Measurements from ENCODE around the gene IMMP2L. TPM values are rescaled to one million over a fixed set of nuclear protein-coding genes. Genes with fewer than 3 reads are reported as not detected.
"Not testable (repeated sequence)": the region's sequence is repeated elsewhere in the genome, so short reads cannot be mapped to it uniquely, and the experiment has no call there.

IMMP2L gene
- total RNA-seq, 1 donor: 11.6 TPM

GRCh38 chr7:110975486-110975885 lies 586.8 kb downstream of the IMMP2L start:
- DNase-seq (ENCODE audit: low read depth in 2 of 3, low spot score in 2 of 3): no peak

- no peak for DNase-seq (ENCODE audit: low read depth in 2 of 3, low spot score in 2 of 3)
Observed at GRCh38 chr7:110974441-110974840, 587.9 kb downstream of the IMMP2L start.

GRCh38 chr7:110973196-110973990 lies 588.9 kb downstream of the IMMP2L start:
- no peak for DNase-seq (ENCODE audit: low read depth in 2 of 3, low spot score in 2 of 3)

- no peak for DNase-seq (ENCODE audit: low read depth in 2 of 3, low spot score in 2 of 3)
Observed at GRCh38 chr7:110964775-110965174, 597.5 kb downstream of the IMMP2L start.

- no peak for DNase-seq (ENCODE audit: low read depth in 2 of 3, low spot score in 2 of 3)
Observed at GRCh38 chr7:110962826-110963225, 599.5 kb downstream of the IMMP2L start.

- no peak for DNase-seq (ENCODE audit: low read depth in 2 of 3, low spot score in 2 of 3)
Observed at GRCh38 chr7:110962374-110962773, 599.9 kb downstream of the IMMP2L start.

GRCh38 chr7:110960811-110961210 lies 601.5 kb downstream of the IMMP2L start:
- no peak for DNase-seq (ENCODE audit: low read depth in 2 of 3, low spot score in 2 of 3)

GRCh38 chr7:110948280-110948679 lies 614.0 kb downstream of the IMMP2L start:
- no peak for DNase-seq (ENCODE audit: low read depth in 2 of 3, low spot score in 2 of 3)

GRCh38 chr7:110947408-110947807 lies 614.9 kb downstream of the IMMP2L start:
- no peak for DNase-seq (ENCODE audit: low read depth in 2 of 3, low spot score in 2 of 3)

- DNase-seq (ENCODE audit: low read depth in 2 of 3, low spot score in 2 of 3): no peak
Observed at GRCh38 chr7:110944966-110945644, 617.2 kb downstream of the IMMP2L start.

GRCh38 chr7:110944448-110944847 lies 617.8 kb downstream of the IMMP2L start:
- no peak for DNase-seq (ENCODE audit: low read depth in 2 of 3, low spot score in 2 of 3)

GRCh38 chr7:110943701-110944345 lies 618.5 kb downstream of the IMMP2L start:
- DNase-seq (ENCODE audit: low read depth in 2 of 3, low spot score in 2 of 3): no peak

GRCh38 chr7:110941385-110941784 lies 620.9 kb downstream of the IMMP2L start:
- no peak for DNase-seq (ENCODE audit: low read depth in 2 of 3, low spot score in 2 of 3)

GRCh38 chr7:110940756-110941155 lies 621.5 kb downstream of the IMMP2L start:
- no peak for DNase-seq (ENCODE audit: low read depth in 2 of 3, low spot score in 2 of 3)

- no peak for DNase-seq (ENCODE audit: low read depth in 2 of 3, low spot score in 2 of 3)
Observed at GRCh38 chr7:110938165-110938564, 624.1 kb downstream of the IMMP2L start.

GRCh38 chr7:110936665-110937064 lies 625.6 kb downstream of the IMMP2L start:
- not testable (repeated sequence) for DNase-seq (ENCODE audit: low read depth in 2 of 3, low spot score in 2 of 3)

- no peak for DNase-seq (ENCODE audit: low read depth in 2 of 3, low spot score in 2 of 3)
Observed at GRCh38 chr7:110929480-110930249, 632.6 kb downstream of the IMMP2L start.

GRCh38 chr7:110922906-110923305 lies 639.4 kb downstream of the IMMP2L start:
- no peak for DNase-seq (ENCODE audit: low read depth in 2 of 3, low spot score in 2 of 3)

- no peak for DNase-seq (ENCODE audit: low read depth in 2 of 3, low spot score in 2 of 3)
Observed at GRCh38 chr7:110921595-110922151, 640.6 kb downstream of the IMMP2L start.

GRCh38 chr7:110918949-110919548 lies 643.2 kb downstream of the IMMP2L start:
- DNase-seq (ENCODE audit: low read depth in 2 of 3, low spot score in 2 of 3): no peak
